Thyroid gland (tissue), 4 donors: Measurements from ENCODE around the gene AKAP6.

Experiments used
- CTCF ChIP-seq, 6 experiments: fragments of 200-600 bp in 3 of 6; fragments of 450-650 bp in 3 of 6; sonication (generic) in 3 of 6; IDR thresholded peaks; one replicate each; pipeline ENCODE4 v1.5.1; 2016 to 2019; ENCODE audit warnings: antibody characterized with exemption in 6 of 6, mild to moderate bottlenecking in 2 of 6, inconsistent platforms in 1 of 6, moderate library complexity in 1 of 6
- POLR2A ChIP-seq, 2 donors: fragments of 450-650 bp; IDR thresholded peaks; one replicate each; pipeline ENCODE4 v1.6.1; 2017; ENCODE audit warnings: antibody characterized with exemption in 2 of 2, mild to moderate bottlenecking in 2 of 2, moderate library complexity in 1 of 2

- TF ChIP-seq POLR2A (IDR thresholded peaks at IDR 0.05) (no peak), CTCF (IDR thresholded peaks at IDR 0.05) (no peak)
These were observed 249.1 kb downstream of the AKAP6 start for GRCh38 chr14:32578181-32578580.
